Measurements from ENCODE around the gene HPSE2. TPM values are rescaled to one million over a fixed set of nuclear protein-coding genes. Genes with fewer than 3 reads are reported as not detected.

HPSE2 gene
- total RNA-seq, 1 experiment from 2014 or later = not detected

- ChIA-PET POLR2A (no interaction called here), CTCF (no interaction called here)
- H3K27ac ChIP-seq (ENCODE audit: low read length) = no peak overlapping the region
- intact Hi-C loops (cut with micrococcal nuclease; ENCODE audit: unreplicated experiment) = no loop called here
- no TSS peak for BruUV-seq (replicated peaks)
- no peak for DNase-seq (ENCODE audit: low read depth, low spot score)
- H3K4me1 ChIP-seq (ENCODE audit: control insufficient read depth, insufficient read depth, low read length) = no peaks in the 10 kb centered on the region
- no peak overlapping the region for H3K4me3 ChIP-seq (ENCODE audit: low read depth in 2 of 2, low read length in 2 of 2)
- in situ Hi-C loops (cut with HindIII; ENCODE audit: low pct_unique_long_range_greater_than_20kb, low sequenced_read_pairs) = no loop called here
- no peaks in the 10 kb centered on the region for H3K9me3 ChIP-seq (ENCODE audit: control insufficient read depth, insufficient read depth, low read depth, low read length)
- H3K36me3 ChIP-seq (ENCODE audit: control insufficient read depth, insufficient read depth, low read length) = no peaks in the 10 kb centered on the region
- ATAC-seq = no peak
- TF ChIP-seq CTCF (IDR thresholded peaks at IDR 0.05) (no peak), TCF7L2 (IDR thresholded peaks at IDR 0.05; ENCODE audit: low read depth, low read length) (no peak), SIN3A (IDR thresholded peaks at IDR 0.05; ENCODE audit: borderline replicate concordance, insufficient read depth, low read depth, low read length) (no peak), REST (IDR thresholded peaks at IDR 0.05; ENCODE audit: insufficient read depth in 1 of 2, low read depth in 2 of 2, low read length in 1 of 2) (no peak), POLR2AphosphoS5 (IDR thresholded peaks at IDR 0.05; ENCODE audit: low read depth, low read length) (no peak)
- H3K27me3 ChIP-seq (ENCODE audit: control insufficient read depth, insufficient read depth, low read length) = 0 out of 2 replicates have a peak, but pooled peaks cover 2% of the 10 kb centered on the region
Measured at GRCh38 chr10:98917828-98918227, 317.8 kb downstream of the HPSE2 start.

GRCh38 chr10:98916526-98917125, 319.0 kb downstream of the HPSE2 start:
- ATAC-seq (no peak), DNase-seq (ENCODE audit: low read depth, low spot score) (no peak)
- Histone ChIP-seq H3K4me3 (ENCODE audit: low read depth in 2 of 2, low read length in 2 of 2) (no peak overlapping the region), H3K4me1 (ENCODE audit: control insufficient read depth, insufficient read depth, low read length) (no peaks in the 10 kb centered on the region), H3K27me3 (ENCODE audit: control insufficient read depth, insufficient read depth, low read length) (0 out of 2 replicates have a peak, but pooled peaks cover under 1% of the 10 kb centered on the region), H3K27ac (ENCODE audit: low read length) (no peak overlapping the region), H3K36me3 (ENCODE audit: control insufficient read depth, insufficient read depth, low read length) (no peaks in the 10 kb centered on the region), H3K9me3 (ENCODE audit: control insufficient read depth, insufficient read depth, low read depth, low read length) (no peaks in the 10 kb centered on the region)
- CTCF ChIA-PET = no interaction called here
- TF ChIP-seq POLR2AphosphoS5 (IDR thresholded peaks at IDR 0.05; ENCODE audit: low read depth, low read length) (no peak), TCF7L2 (IDR thresholded peaks at IDR 0.05; ENCODE audit: low read depth, low read length) (no peak), REST (IDR thresholded peaks at IDR 0.05; ENCODE audit: insufficient read depth in 1 of 2, low read depth in 2 of 2, low read length in 1 of 2) (no peak), CTCF (IDR thresholded peaks at IDR 0.05) (no peak), SIN3A (IDR thresholded peaks at IDR 0.05; ENCODE audit: borderline replicate concordance, insufficient read depth, low read depth, low read length) (no peak)
- BruUV-seq (replicated peaks) = no TSS peak
- intact Hi-C loops (cut with micrococcal nuclease; ENCODE audit: unreplicated experiment) = no loop called here
- POLR2A ChIA-PET = no interaction called here
- in situ Hi-C loops (cut with HindIII; ENCODE audit: low pct_unique_long_range_greater_than_20kb, low sequenced_read_pairs) = no loop called here
